Stimulated activated naive CD8-positive, alpha-beta T cell treated with anti-CD3 and anti-CD28 coated beads, Interleukin-15, Interleukin-2, amounts not matched to agents 100 U/mL and 50 U/mL, for 24 hours (primary cell): Measurements from ENCODE around the gene SLC39A7.

Experiments
- ATAC-seq: fragments of 150-1000 bp; cut with Tn5 transposase; one replicate; pipeline ENCODE4 v1.10.0; 2021
- DNase-seq: peaks from one replicate; pipeline ENCODE4 v3.0.0; 2021

Gene SLC39A7

GRCh38 chr6:33200219-33201146, at the start of gene SLC39A7, which contains the start of gene RXRB:
SLC39A7 (plus strand) TSS chr6:33200867; CDS start chr6:33201246, 379 bp downstream.
RXRB (minus strand) TSS chr6:33200665; CDS start chr6:33200476, 189 bp downstream.
- ATAC-seq: peak; percentile 51
- peak; percentile 99 for DNase-seq

GRCh38 chr6:33151050-33151449, 49.6 kb upstream of the SLC39A7 start:
- ATAC-seq: no peak
- DNase-seq: no peak

GRCh38 chr6:33154349-33154748, 46.3 kb upstream of the SLC39A7 start:
- DNase-seq: no peak
- ATAC-seq: no peak

GRCh38 chr6:33156561-33156960, 44.1 kb upstream of the SLC39A7 start:
- no peak for DNase-seq
- no peak for ATAC-seq

- ATAC-seq: no peak
- DNase-seq: no peak
Observed at GRCh38 chr6:33156964-33157363, 43.7 kb upstream of the SLC39A7 start.

- no peak for ATAC-seq
- DNase-seq: no peak
Observed at GRCh38 chr6:33160096-33160495, 40.6 kb upstream of the SLC39A7 start.

- ATAC-seq (peak; percentile 28), DNase-seq (peak; percentile 24)
Observed at GRCh38 chr6:33160728-33161344, 39.8 kb upstream of the SLC39A7 start.

GRCh38 chr6:33161354-33162331, 39.0 kb upstream of the SLC39A7 start:
- DNase-seq (peak; percentile 91), ATAC-seq (peak; percentile 90)

GRCh38 chr6:33163540-33163939, 37.1 kb upstream of the SLC39A7 start:
- ATAC-seq (no peak), DNase-seq (no peak)

- ATAC-seq: no peak
- DNase-seq: no peak
Observed at GRCh38 chr6:33164176-33164575, 36.5 kb upstream of the SLC39A7 start.

GRCh38 chr6:33164665-33165373, 35.8 kb upstream of the SLC39A7 start:
- DNase-seq (no peak), ATAC-seq (no peak)

GRCh38 chr6:33165581-33166258, 34.9 kb upstream of the SLC39A7 start:
- ATAC-seq (no peak), DNase-seq (no peak)

- DNase-seq: no peak
- ATAC-seq: no peak
Observed at GRCh38 chr6:33166363-33166762, 34.3 kb upstream of the SLC39A7 start.

- ATAC-seq: no peak
- no peak for DNase-seq
Observed at GRCh38 chr6:33166811-33167210, 33.9 kb upstream of the SLC39A7 start.

GRCh38 chr6:33167374-33168283, 33.0 kb upstream of the SLC39A7 start:
- DNase-seq (no peak), ATAC-seq (no peak)

GRCh38 chr6:33168284-33168601, 32.4 kb upstream of the SLC39A7 start:
- no peak for ATAC-seq
- DNase-seq: no peak

GRCh38 chr6:33168639-33169038, 32.0 kb upstream of the SLC39A7 start:
- DNase-seq (no peak), ATAC-seq (no peak)

GRCh38 chr6:33169291-33170175, 31.1 kb upstream of the SLC39A7 start:
- no peak for ATAC-seq
- DNase-seq: no peak
